HG03139 (cell line): ENCODE data around the gene SPRY2.

Experiments
- ATAC-seq: cut with Tn5 transposase; IDR thresholded peaks from one replicate; pipeline ENCODE4 v1.9.1; 2021; ENCODE audit not compliant: unreplicated experiment

The SPRY2 gene, protein sequence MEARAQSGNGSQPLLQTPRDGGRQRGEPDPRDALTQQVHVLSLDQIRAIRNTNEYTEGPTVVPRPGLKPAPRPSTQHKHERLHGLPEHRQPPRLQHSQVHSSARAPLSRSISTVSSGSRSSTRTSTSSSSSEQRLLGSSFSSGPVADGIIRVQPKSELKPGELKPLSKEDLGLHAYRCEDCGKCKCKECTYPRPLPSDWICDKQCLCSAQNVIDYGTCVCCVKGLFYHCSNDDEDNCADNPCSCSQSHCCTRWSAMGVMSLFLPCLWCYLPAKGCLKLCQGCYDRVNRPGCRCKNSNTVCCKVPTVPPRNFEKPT

DNA sequence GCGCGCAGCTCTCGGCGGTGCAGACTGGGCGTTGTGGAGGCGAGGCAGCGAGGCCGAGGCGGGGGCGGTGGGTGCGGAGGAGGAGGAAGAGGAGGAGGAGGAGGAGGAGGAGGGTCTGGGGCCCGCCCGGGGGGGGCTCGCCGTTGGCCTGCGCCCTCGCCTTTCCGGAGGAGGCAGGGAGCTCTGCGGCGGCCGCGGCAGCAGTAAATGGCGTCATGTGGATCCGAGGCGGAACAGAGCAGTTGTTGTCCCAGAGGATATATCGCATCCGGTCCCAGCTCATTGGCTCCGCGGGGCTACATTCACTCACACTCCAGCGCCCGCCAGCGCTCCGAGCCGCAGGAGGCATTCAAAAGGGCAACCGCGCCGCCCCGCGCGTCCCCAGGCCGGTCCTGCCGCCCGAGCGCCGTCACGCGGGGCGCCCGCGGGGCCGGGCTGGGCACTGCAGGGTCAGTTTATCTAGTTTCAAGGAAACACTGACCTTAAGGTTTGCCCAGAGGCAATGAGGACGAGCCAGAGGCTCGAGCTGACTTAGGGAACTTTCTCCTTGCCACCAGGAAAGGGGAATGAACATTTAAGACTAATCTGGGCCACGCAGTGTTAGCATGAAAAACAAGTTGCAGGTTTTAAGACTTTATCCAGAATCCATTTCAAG, at the start of gene SPRY2:
Gene SPRY2, minus strand, starts transcription at position 26 of the 655 bp plus-strand sequence. CDS start 3,421 bp downstream, outside the sequence.
- peak; percentile 54 for ATAC-seq

DNA sequence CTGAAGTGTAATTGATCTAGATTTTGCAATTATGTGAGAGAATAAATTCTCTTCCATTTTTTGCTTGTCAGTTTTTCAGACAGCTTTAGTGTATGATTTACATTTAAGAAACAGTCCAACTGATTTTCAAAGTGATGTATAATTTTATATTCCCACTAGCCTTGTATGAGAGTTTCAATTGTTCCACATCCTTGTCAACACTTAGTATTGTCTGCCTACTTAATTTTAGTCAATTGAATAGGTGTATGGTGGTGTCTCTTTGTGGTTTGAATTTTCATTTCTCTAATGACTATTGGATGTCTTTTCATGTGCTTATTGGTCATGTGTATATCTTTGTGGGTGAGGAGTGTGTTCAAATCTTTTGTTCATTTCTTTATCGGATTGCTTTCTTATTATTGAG, 49.4 kb upstream of the SPRY2 start:
- no peak for ATAC-seq

DNA sequence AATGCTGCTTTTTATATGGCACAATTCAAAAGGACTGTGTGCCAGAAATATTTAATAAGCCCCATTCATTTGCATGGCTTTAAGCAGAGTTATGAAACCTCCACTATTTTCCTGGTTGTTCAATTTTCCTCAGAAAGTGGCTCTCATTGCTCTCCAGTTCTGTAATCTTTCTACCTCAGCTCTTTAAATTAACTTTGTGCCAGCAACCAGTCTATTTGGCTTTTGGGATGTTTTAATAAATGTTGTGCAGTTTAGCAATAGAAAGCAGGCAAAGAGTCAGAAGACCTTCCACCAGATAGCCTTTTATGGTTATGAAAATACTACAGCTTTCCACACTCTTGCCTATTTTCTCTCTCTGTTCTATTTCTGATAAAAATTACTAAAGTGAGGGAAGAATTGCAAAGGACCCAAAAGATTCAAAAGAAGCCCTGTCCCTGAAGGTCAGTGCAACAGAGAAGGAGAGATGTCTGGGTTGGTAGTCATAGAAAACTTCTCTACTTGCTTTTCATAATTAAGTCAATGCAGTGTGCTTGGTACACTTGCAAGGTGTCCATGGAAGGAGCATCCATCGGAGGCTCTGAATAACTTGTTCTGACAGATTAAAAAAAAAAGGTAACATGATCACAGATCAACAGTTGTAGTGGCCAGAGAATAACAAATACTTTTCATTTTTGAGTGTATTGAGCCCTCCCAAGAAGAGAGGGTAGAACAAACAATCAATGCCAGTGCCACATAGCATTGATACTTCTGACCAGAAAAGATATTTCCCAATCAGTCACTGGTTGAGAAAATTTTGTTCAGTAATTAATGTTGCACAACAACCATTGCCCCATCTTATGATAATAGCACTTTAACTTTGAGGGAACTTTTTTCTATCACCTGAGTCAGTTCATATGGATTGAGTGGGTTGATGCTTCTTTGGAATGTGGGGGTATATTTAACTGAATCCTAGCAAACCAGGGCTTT, 48.4 kb upstream of the SPRY2 start:
- no peak for ATAC-seq

DNA sequence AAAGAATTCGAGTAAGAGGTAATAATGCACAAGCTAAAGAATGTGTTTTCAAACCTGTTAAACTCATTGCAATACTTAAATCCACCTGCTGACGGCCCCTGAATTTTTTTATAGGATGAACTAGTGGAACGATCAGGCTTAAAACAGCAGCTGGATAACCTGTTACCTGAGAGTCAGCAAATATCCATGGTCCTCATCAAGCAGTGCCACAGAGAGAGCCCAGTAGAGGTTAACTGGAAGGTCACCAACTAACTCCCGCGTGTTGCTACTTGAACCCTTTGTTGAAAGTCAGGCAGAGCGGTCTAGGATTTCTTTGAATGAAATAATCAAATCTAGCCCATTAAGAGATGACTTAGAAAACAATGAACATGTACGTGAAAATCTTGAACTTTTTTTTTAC, 47.6 kb upstream of the SPRY2 start:
- ATAC-seq, result no peak

DNA sequence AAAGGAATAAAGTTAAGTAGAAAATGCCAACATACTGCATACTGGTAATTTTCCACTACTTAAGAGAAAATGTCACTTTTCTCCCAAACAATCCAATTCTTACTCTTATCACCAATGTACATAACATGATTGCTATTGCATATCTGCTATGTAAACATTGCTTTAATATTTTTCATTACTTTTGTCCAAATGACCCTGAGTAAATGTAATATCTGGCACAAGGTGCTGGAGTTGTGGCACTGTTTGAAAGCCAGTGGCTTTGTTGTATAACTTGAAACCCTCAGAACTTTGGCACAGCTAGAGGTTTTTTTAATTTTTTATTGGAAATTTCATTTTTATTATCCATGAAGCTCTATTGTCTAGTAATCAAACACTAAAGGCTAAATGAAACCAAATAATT, 45.7 kb upstream of the SPRY2 start:
- ATAC-seq, result no peak

DNA sequence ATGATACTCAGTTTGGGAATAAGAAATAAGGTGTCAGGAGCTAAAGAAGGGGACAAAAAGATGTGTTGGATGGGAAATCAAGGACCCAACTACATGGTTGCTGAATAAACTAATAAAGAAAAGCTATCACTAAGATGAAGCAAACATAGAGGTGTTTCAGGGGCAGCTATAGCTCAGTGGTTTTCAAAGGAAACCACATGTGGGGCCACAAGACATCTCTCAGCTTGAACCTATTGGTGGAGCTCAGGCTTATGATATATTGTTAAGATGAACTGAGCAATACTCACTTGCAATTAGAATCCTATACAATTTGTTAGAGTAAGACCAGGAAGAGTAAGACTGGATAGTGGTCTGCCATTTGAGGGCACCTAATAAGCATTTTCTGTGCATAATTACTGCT, 45.1 kb upstream of the SPRY2 start:
- no peak for ATAC-seq

DNA sequence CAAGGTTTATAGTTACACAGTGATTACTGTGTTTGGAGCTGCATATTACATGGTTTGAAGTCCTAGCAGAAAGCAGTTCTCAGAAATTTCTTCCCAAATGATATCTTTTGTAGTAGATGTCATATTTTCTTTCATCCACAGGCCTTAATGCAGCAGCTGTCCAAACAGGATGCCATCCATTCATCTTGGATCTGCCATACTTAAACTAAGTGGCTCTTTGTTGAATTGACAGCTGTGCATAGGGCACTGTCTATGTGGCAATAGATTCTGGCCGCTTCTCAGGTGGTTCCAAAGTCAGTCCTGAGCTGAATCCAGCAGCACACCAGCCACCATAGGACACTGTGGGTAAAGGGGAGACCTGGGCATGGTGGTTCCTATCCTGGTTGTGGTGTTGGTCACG, 41.6 kb upstream of the SPRY2 start:
- ATAC-seq, result no peak

DNA sequence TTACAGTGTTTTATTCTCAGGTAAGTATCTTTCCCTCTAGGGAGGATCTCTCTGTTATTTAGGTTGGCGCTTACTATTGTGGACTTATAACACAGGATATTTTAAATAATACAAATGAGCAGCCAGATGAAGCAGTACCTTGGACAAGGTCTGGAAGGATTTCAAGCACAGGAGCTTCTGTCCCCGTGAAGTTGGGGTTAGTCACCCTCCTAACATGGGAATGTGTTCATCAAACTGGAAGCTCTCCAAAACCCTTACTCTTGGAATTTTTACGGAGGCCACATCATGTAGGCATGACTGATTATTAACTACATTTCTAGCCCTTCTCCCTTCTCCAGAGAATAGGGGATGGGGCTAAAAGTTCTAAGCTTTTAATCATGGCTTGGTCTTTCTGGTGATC, 38.3 kb upstream of the SPRY2 start:
- no peak for ATAC-seq

DNA sequence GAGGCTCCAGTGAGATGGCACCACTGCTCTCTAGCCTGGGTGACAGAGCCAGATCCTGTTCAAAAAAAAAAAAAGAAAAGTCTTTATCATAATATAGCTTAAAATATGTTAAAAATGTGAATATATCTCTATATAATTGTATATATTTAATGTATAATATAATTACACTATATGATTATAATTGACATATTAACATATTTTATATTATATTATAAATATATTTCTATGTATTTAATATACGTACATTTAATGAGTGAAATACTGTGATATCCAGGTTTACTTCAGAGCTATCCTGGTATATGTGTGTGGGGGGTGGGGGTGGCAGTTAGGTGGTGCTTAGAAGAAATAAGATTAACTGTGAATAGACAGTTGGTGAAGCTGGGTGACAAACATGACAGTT, 35.6 kb upstream of the SPRY2 start:
- ATAC-seq, result no peak

DNA sequence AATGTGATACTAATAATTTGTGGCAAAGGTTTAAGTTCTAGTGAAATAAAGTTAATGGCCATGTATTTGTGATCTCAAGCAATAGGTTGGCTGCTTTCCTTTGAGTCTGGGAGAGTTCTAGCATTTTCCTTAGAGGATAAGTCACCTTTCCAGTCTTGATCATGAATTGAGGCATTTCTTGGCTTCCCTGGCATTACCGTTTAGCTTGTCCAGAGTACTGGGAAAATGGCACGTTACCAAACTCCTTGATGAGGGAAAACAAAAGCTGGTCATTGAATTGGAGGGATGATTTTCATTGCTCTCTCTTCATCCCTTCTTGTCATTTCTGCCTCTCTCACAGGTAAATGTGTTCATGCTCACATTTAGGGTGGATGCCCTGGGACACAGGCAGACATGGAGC, 34.0 kb upstream of the SPRY2 start:
- ATAC-seq, result no peak

DNA sequence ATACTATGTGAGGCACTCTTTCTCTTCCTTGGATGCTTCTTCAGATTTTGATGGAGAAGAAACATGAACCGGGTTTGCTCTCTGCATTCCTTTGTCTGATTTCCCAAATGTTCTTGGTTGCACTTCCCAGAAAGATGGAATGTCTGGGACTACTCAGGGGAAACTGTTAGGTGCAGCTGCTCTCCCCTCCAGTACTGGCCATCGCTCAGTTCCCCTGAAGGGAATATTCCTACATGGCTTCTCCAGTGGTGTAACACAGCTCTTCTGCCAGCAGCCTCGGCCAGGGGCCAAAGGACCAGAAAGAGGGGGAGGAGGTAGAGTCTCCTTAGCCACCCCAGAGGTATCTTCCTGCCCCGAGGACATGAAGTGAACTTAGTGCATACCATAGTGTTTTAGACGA, 33.5 kb upstream of the SPRY2 start:
- ATAC-seq, result no peak

DNA sequence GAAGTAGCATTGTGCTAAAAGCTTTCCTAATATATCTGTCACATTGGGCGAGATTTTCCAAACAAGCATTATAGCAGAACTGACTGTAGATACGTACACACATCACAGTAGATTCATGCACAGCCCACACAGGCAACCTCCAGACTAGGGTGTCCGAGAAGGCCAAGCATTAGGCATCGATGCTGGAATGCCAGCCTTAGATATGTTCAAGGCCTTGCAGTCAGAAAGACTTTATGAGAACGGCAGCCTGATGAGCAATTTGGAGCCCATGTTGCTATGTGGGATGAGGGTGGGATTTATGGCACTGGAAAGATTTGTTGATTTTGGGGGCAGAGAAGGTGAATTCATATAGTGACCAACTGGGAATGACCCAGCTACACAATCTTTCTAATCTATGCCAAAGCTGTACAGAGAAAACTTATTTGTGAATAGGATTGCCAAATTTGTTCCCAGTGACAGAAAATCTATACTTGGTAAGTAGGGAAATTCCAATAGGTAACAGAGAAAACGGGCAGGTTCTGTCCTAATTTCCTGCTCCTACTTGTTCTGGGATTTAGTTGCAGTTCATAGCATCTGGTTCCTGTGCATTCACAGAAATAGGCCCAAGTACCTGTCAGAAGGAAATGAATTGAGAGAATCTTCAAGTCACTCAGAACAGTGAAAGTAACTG, 31.0 kb upstream of the SPRY2 start:
- no peak for ATAC-seq

DNA sequence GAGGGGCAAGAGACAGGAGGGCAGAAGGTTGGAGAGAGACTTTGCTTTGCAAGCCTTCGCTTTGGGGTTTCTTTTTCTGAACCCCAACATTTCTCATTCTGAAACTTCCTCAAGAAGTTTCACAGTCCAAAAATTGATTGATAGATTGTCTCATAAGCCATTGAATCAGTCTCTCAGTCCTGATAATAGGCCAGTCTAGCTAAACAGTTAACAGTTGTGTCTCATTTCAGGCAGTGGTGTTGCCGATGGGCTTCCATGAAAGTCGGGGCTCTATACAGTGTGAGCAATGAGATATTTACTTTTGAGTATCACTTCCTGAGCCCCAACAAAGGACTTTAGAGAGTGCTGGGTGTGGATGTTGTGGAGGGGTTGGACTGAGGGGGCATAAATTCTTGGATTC, 26.5 kb upstream of the SPRY2 start:
- ATAC-seq, result no peak

DNA sequence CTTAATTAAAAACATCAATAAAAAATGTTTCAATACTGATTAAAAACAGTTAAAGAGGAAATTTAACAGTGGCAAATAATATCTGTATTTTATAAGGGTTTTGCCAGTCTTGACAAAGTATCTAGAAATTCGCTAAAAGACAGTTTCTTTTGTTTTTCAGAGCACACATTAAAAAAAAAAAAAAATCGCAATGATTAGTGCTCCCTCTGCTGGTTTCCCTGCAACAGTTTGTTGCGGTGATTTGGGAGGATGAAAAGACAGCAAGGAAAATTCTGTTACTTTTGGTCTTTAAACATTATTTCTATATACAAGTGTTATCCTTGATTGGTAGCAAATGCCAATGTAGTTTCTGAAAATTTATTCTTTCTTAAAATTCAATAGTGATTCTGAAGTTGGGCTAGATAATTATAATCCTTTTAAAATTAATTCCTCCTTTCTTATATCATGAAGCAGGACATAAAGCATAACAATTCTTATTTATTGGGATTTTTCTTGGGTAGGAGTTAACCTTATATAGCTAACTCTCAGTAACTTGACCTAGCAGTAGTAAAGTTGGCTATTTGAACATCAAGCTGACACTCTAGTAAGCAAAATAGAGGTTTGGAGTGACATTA, 23.1 kb upstream of the SPRY2 start:
- ATAC-seq, result no peak

DNA sequence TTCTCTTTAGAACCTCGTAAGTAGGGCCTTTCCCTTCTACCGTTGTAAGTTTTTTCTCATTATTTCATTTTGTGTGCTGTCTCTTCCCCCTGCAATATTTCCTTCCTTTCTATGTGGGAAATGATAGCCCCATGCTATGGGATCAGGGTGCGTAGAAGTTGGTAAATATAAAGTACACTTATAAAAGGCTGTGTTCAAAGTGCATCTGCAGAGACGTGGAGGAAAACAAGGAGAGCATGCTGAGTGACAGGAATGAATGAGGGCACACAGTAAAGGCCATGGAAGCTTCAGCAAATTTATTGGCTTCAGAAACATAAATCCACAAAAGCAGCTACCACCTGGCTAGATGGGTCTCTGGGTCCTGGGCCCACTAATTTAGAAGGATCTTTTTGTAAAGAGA, 21.6 kb upstream of the SPRY2 start:
- no peak for ATAC-seq

DNA sequence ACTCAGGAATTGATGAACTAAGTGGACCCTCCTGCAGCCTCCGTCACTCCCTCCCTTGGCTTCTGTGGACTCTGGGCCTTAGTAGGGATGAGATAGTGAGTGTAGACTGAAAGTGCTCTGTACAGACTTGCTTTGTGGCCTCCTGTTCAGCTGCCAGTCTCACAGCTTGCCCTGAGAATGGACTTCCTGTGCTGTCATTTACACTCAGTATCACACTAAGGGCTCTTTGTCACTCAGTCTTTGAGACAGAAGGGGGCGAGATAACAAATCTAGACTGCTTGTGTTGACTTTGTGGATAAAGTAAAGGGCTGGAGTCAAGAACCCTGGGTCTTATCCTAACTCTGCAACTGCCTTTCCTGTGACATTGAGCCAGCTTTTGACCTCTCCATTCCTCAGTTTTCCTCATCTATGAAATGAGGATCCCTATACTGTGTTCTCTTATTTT, 21.0 kb upstream of the SPRY2 start:
- peak; percentile 79 for ATAC-seq

DNA sequence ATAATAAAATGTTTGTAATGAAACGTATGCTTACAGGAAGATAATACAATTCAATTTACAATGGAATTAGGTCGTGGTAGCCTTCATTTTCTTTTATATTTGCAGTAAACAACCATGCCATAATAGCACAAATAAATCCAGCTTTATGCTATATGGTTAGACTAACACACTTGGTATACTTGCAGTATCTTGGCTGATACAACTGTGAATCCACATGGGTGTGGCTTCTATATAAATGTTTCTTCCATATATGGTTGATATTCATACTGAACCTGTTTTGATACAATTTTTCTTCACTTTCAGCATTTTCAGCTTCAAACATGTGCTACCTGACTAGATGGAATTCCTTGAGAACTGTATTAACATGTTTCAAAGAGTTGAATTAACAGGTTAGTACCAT, 20.4 kb upstream of the SPRY2 start:
- ATAC-seq, result no peak

DNA sequence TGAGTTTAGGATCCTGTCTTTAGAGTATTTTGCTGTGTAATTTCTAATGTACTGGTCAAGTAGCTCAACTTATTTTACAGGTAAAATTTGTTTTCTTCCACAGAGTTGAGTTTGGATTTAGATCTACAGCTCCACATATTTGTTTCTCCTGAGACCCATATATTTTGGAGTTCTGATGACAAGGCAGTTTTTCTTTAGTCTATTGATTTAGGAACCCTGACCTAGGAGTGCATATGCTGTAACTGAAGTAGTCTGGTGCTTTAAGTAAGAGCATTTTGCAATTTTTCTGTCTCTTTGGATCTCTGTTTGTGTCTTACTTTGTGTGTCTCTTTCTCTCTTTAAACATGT, 19.5 kb upstream of the SPRY2 start:
- ATAC-seq, result no peak

DNA sequence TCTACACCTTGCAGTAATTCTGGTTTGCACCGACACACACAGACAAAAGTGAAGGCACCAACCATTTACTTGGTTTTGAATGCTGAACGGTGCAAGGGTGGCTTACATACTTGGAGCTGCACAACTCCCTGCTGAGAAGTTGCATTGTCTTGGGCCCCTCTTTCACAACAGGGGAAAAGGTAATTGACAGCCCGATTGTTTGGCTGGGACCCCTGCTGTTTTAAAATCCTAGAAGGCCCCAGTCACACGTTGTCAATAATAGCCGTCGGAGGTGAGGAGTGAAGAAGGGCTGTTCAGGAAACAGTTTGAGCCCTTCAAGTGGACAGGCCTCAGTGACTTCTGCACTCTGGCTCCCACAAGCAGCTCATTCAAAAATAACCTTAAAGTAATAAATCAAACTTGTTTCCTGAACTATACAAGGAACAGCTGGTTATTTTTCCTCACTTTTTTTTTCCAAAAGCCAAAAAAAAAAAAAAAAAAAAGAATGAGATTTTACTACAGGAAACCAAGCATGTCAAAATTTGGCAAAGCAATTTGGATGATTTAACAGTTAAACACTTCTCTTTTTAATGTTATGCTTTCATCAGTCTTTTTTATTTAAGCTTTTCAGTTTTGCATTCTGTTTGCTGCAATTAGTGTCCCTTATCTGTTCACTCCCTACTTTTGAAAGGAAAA, 19.0 kb upstream of the SPRY2 start:
- no peak for ATAC-seq

DNA sequence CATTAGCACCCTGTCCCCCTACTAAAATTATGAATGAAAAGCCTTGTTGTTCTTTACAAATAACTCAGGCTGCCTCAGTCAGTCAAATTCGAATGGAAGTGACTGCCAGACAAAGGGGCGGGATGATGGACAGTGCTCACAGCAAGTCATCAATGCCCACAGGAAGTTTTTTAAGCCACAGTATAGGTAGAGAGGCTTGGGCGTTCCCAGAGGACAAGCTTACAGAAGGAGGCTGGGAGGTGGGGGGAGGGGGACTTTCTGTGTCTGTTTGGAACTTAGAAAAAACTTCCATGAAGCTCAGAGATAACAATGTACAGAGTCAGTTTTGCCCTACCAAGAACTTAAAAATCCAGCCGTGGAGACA, 18.5 kb upstream of the SPRY2 start:
- ATAC-seq, result no peak
